Choroid plexus epithelial cell (primary cell): ENCODE measurements around the gene ADAMTS17.

Experiments used
- DNase-seq: peaks from one replicate; pipeline ENCODE4 v3.0.0-alpha.2; 2010; ENCODE audit warnings: low read depth
- H3K4me3 ChIP-seq: 2 replicates; pipeline ENCODE4 v1.5.1; 2011; ENCODE audit warnings: low read depth, mild to moderate bottlenecking, control low read depth, low read length, moderate library complexity
- CTCF ChIP-seq: conservative IDR thresholded peaks from 2 replicates; pipeline ENCODE4 v1.5.1; 2011; ENCODE audit warnings: low read depth, mild to moderate bottlenecking, control low read depth, inconsistent platforms, low read length, moderate library complexity

ADAMTS17 gene

GRCh38 chr15:100310041-100310405 is 31.8 kb downstream of the ADAMTS17 start:
- H3K4me3 ChIP-seq = no peak overlapping the region
- TF ChIP-seq CTCF = no peak
- DNase-seq = no peak

- no peak for DNase-seq
- no peak overlapping the region for H3K4me3 ChIP-seq
- TF ChIP-seq CTCF = no peak
Measured at GRCh38 chr15:100309109-100310040, 32.4 kb downstream of the ADAMTS17 start.

GRCh38 chr15:100308608-100309007 is 33.2 kb downstream of the ADAMTS17 start:
- no peak overlapping the region for H3K4me3 ChIP-seq
- no peak for DNase-seq
- no peak for TF ChIP-seq CTCF

DNA sequence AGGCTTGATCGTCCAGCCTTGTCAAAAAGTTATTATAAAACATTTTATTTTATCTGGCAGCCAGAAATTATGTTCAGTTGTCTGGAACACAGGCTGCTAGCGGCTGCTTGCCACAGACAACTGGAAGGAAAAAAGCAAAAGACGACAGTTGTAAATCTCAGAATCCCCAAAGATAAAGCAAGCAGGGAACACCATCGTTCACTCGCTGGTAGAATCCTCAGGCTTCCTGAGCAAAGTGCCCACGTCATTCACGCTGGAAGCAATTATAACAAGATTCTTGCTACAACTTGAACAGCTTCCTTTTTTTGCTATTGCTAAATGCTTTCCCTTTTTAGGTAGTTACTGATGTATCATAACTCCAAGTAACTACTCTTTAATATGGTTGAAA is 33.6 kb downstream of the ADAMTS17 start:
- no peak for TF ChIP-seq CTCF
- no peak for DNase-seq
- H3K4me3 ChIP-seq = no peak overlapping the region

DNA sequence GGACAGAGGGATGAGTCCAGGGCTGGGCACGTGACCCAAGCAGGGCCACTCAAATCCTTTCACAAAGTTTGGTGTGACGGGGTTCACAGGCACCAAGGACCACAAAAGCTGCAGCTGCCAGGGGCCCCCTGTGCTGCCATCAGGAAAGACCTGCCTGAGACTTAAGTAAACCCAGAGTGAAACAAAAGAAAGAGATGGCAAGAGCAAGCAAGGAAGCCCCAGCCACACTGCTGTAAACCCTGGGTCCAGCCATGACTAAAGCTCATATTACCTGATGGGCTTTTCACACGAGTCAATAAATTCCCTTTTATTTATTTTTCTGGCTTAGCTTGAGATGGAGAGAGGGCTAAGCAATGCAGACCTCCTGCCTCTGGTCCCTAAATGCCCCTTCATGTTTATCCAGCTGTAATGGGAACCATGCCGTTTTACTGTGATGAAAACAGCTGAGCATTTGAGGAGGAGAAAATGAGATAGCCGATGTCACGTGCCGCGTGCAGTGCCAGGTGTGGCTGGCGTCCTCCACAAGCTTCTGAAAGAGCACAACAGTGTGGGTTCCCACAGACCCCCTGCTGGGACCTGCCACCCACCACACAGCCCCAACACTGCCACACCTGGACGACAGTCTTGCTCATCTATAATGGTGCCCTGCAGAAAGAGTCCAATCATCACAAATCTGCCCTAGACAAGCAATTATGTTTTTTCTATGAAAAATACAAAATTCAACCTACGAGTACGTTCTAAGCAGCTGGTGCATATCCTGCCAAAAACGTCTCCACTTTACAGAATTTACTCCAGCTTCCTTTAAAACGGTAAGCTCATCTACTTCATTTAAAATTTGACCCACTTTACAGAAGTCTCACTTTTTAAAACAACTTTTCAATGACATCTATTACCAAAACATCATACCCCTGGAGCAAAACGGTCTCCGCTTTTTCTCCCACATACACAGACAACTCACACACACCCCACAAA is 34.2 kb downstream of the ADAMTS17 start:
- no peak overlapping the region for H3K4me3 ChIP-seq
- no peak for DNase-seq
- no peak for TF ChIP-seq CTCF

- H3K4me3 ChIP-seq = no peak overlapping the region
- DNase-seq = no peak
- TF ChIP-seq CTCF = no peak
Measured at GRCh38 chr15:100306098-100306497, 35.7 kb downstream of the ADAMTS17 start.
